Esophagus squamous epithelium (tissue), 5 donors: Measurements from ENCODE around the gene GALNS. TPM values are rescaled to one million over a fixed set of nuclear protein-coding genes. Genes with fewer than 3 reads are reported as not detected.
A peak's percentile ranks its signal among the peaks of the same experiment; 100 is the strongest.

Experiments
- DNase-seq: peaks from one replicate; lab custom pipeline; 2025; lab: John Stamatoyannopoulos, UW
- H3K27ac ChIP-seq, 4 donors: fragments of 200-600 bp; sonication (generic); one replicate each; pipeline ENCODE4 v1.5.1; 2016 to 2019; ENCODE audit warnings: mild to moderate bottlenecking in 1 of 4
- H3K27me3 ChIP-seq, 4 donors: fragments of 200-600 bp; sonication (generic); 1 replicate in 3 of 4; 2 replicates in 1 of 4; pipeline versions ENCODE4 v1.5.1 to v1.6.0; 2017 to 2021; ENCODE audit warnings: antibody characterized with exemption in 1 of 4
- H3K36me3 ChIP-seq, 3 donors: fragments of 200-600 bp; sonication (generic); one replicate each; pipeline ENCODE4 v1.5.1; 2016 to 2019
- H3K4me1 ChIP-seq, 3 donors: fragments of 200-600 bp; sonication (generic); one replicate each; pipeline ENCODE4 v1.5.1; 2017 to 2019
- H3K4me3 ChIP-seq, 4 donors: fragments of 200-600 bp; sonication (generic); 1 replicate in 3 of 4; 2 replicates in 1 of 4; pipeline ENCODE4 v1.5.1; 2016 to 2019; ENCODE audit warnings: mild to moderate bottlenecking in 2 of 4, moderate library complexity in 1 of 4
- H3K9me3 ChIP-seq, 3 donors: fragments of 200-600 bp; sonication (generic); one replicate each; pipeline ENCODE4 v1.5.1; 2016 to 2019
- POLR2A ChIP-seq, 4 donors: fragments of 450-650 bp; IDR thresholded peaks; one replicate each; pipeline ENCODE4 v1.6.1; 2017; ENCODE audit warnings: antibody characterized with exemption in 4 of 4, mild to moderate bottlenecking in 4 of 4, moderate library complexity in 3 of 4
- WGBS, 2 donors: methylation state at CpG; one replicate each; pipeline ENCODE4 v1.1.5; 2018; 5-methylcytosine and 5-hydroxymethylcytosine counted together
- intact Hi-C: fragments of 100-400 bp; cut with DNase I; formaldehyde crosslinking; loops from one replicate; pipeline ENCODE4 v1.15.0; 2022
- total RNA-seq, 4 donors: library from RNA; depleted of rRNA; stranded (reverse); fragments of >200 nt; gene quantifications; one replicate each; pipeline ENCODE4 v1.1.0, GENCODE V29; 2016
- TF ChIP-seq, protein P1 (sequence below), 6 experiments: fragments of 450-650 bp in 4 of 6; fragments of 200-600 bp in 2 of 6; sonication (generic) in 2 of 6; IDR thresholded peaks; one replicate each; pipeline ENCODE4 v1.5.1; 2016 to 2019; ENCODE audit warnings: antibody characterized with exemption in 6 of 6, mild to moderate bottlenecking in 4 of 6, moderate library complexity in 4 of 6
- donor health status: DM: yes; HTN: yes; CAD: no.

The GALNS gene
- total RNA-seq, 4 donors from 2014 or later: 9.5 to 24.2 (median 20.5) TPM

DNA sequence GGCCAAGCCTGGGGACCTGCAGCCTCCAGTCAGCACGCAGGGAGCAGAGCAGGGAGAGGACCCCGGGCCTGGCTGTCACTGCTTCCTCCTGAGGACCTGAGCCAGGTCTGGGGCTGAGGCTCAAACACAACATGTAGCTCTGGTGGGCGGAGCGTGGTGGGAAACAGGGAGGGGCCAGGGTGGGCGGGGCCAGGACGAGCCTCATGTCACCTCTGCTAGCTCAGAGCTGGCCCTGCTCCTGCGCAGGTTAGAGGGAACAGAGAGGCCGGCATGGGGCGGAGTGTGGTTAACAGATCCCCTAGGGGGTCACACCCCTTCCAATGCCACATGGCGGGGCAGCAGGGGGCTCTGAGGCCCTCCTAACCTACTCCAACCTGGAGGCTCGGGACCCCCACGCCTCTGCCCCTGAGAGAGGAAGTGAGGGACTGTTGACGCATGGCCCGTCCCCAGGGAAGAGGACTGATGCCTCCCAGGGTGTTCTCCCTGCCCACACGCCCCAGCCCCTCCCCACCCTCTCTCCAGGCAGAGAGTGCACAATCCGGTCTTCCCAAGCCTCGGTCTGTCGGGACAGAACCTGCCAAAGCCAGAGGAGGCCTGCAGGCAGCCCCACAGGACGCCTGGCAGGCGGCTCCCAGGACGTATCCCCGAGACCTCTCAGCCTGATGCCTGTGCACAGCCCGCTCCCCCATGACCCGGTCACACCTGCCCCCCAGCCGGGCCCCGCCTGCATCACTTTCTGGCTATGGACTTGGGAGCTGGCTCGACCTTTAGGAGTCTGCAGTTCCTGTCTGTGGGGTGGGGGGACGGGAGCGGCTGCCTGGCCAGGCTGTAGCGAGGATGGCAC, 86.9 kb downstream of the GALNS start:
- H3K9me3 ChIP-seq: no peaks in the 10 kb centered on the region
- peak overlapping the region; percentile 87 to 93 (median 90) for H3K27ac ChIP-seq
- intact Hi-C loops: no loop called here
- peaks cover 0 to 11% (median 0%) of the 10 kb centered on the region in 3 donors for H3K36me3 ChIP-seq
- 21 to 46% methylated on average over 11 of the region's 30 CpGs for WGBS, 2 donors
- DNase-seq: no peak
- TF ChIP-seq POLR2A (IDR thresholded peaks at IDR 0.05): no peak
- TF ChIP-seq, protein P1, sequence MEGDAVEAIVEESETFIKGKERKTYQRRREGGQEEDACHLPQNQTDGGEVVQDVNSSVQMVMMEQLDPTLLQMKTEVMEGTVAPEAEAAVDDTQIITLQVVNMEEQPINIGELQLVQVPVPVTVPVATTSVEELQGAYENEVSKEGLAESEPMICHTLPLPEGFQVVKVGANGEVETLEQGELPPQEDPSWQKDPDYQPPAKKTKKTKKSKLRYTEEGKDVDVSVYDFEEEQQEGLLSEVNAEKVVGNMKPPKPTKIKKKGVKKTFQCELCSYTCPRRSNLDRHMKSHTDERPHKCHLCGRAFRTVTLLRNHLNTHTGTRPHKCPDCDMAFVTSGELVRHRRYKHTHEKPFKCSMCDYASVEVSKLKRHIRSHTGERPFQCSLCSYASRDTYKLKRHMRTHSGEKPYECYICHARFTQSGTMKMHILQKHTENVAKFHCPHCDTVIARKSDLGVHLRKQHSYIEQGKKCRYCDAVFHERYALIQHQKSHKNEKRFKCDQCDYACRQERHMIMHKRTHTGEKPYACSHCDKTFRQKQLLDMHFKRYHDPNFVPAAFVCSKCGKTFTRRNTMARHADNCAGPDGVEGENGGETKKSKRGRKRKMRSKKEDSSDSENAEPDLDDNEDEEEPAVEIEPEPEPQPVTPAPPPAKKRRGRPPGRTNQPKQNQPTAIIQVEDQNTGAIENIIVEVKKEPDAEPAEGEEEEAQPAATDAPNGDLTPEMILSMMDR (IDR thresholded peaks at IDR 0.05): no peak
- peak overlapping the region; percentile 16 to 54 (median 28) for H3K4me3 ChIP-seq
- no peaks in the 10 kb centered on the region for H3K27me3 ChIP-seq
- H3K4me1 ChIP-seq: peaks cover 76 to 100% (median 81%) of the 10 kb centered on the region in 3 donors

DNA sequence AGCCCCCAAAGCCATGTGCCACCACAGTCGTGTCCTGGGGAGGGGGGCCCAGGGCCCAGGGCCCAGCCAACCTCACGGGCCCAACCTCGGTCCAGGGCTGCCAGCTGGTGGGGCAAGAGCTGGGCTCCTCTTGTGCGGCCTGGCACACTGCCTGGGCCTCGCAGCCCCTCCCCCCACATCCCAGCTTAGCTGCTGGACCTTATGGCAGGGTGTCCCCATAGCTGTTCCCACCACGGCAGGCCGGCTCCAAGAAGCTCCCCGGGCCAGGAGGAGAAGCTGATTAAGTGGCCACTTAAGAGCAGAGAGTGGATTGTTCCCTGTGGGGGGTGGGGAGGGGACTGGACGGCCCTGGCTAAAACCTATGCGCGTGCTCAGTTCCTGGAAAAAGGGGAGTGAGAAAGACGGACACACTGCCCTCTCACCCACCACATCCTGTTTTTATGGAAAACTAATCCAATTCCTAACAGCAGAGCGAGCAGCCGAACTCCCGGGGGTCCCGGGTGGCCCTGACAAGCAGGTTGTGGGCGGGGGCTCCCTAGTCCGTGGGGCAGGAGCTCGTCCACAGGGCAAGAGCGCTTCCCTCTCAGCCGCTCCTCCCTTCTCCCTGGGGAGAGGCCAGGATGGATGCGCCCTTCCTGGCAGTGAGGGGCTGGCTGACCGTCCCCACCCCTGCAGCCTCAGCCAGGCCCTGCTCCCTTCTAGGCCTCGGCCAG, 88.5 kb downstream of the GALNS start:
- intact Hi-C loops: no loop called here
- peaks cover 65 to 100% (median 74%) of the 10 kb centered on the region in 3 donors for H3K4me1 ChIP-seq
- no peak for DNase-seq
- peak overlapping the region; percentile 87 to 93 (median 90) for H3K27ac ChIP-seq
- no peaks in the 10 kb centered on the region for H3K9me3 ChIP-seq
- H3K36me3 ChIP-seq: peaks cover 0 to 26% (median 0%) of the 10 kb centered on the region in 3 donors
- no peaks in the 10 kb centered on the region for H3K27me3 ChIP-seq
- 62 to 66% methylated on average over 4 to 5 of the region's 24 CpGs for WGBS, 2 donors
- TF ChIP-seq, protein P1 (IDR thresholded peaks at IDR 0.05): no peak
- no peak for TF ChIP-seq POLR2A (IDR thresholded peaks at IDR 0.05)
- H3K4me3 ChIP-seq: peak overlapping the region in 1 of 4 donors; percentile 37

DNA sequence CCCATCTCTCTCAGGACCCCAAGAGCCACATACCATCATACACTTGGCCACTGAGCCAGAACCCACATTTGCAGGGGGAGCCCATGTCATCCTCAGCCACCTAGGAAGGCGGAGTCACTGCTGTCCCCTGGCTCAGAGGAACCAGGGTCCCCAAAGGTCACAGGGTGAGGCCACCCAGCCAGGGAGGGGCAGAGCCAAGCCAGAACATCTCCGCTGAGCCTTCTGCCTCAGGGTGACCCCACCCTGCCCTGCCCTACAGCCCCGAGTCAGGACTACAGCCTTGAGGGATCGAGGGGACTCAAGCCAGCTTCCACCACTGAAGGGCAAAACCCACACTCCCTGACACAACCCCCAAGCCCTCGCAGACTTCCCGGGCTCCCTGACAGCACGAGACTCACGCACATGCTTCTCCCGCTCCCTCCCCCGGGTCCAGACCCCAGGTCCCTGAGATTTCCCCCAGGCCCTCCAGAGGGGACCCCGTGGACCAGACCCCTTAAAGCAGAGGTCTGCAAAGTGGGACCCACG, 89.1 kb downstream of the GALNS start:
- H3K4me1 ChIP-seq: peaks cover 59 to 100% (median 73%) of the 10 kb centered on the region in 3 donors
- peaks cover 0 to 32% (median 0%) of the 10 kb centered on the region in 3 donors for H3K36me3 ChIP-seq
- DNase-seq: no peak
- 88% methylated on average over 8 of the region's 12 CpGs; no CpG with 5 or more reads in 1 of the 2 donors for WGBS, 2 donors
- no peaks in the 10 kb centered on the region for H3K9me3 ChIP-seq
- peak overlapping the region; percentile 87 to 93 (median 90) for H3K27ac ChIP-seq
- intact Hi-C loops: no loop called here
- peak overlapping the region in 1 of 4 donors; percentile 37 for H3K4me3 ChIP-seq
- H3K27me3 ChIP-seq: no peaks in the 10 kb centered on the region
- no peak for TF ChIP-seq POLR2A (IDR thresholded peaks at IDR 0.05)
- TF ChIP-seq, protein P1 (IDR thresholded peaks at IDR 0.05): no peak

DNA sequence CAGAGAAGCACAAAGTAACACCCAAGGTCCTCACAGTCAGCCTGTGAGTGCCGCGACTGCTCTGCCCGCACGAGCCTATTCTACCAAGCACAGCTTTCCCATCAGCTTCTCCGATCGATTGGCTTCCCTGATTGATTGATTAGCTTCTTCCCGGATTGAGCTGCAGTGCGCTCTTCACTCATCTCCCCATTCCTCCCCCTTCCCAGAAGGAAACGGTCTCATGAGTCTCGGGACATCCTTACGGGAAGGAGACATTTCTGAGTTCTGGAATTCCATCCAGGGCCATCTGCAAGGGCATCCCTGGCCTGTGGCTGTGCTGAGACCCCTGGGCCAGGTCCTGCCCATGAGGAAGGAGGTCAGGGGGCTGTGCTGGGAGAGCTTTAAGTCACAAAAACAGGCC, 89.8 kb downstream of the GALNS start:
- peak overlapping the region; percentile 87 to 93 (median 90) for H3K27ac ChIP-seq
- intact Hi-C loops: no loop called here
- peaks cover 0 to 32% (median 0%) of the 10 kb centered on the region in 3 donors for H3K36me3 ChIP-seq
- peaks cover 59 to 100% (median 70%) of the 10 kb centered on the region in 3 donors for H3K4me1 ChIP-seq
- TF ChIP-seq, protein P1 (IDR thresholded peaks at IDR 0.05): no peak
- no peak for TF ChIP-seq POLR2A (IDR thresholded peaks at IDR 0.05)
- no peaks in the 10 kb centered on the region for H3K9me3 ChIP-seq
- no peak overlapping the region for H3K4me3 ChIP-seq
- no peak for DNase-seq
- 75 to 83% methylated on average over 9 to 11 of the region's 11 CpGs for WGBS, 2 donors
- H3K27me3 ChIP-seq: no peaks in the 10 kb centered on the region
